Esophagus muscularis mucosa (tissue), 3 donors: ENCODE data around the gene ACP5.

Experiments
- CTCF ChIP-seq, 3 experiments: fragments of 200-600 bp in 2 of 3; fragments of 450-650 bp in 1 of 3; sonication (generic) in 2 of 3; IDR thresholded peaks; one replicate each; pipeline ENCODE4 v1.5.1; 2017 to 2019; ENCODE audit warnings: antibody characterized with exemption in 3 of 3, mild to moderate bottlenecking in 2 of 3, moderate library complexity in 1 of 3
- POLR2A ChIP-seq: fragments of 450-650 bp; IDR thresholded peaks from one replicate; pipeline ENCODE4 v1.6.1; 2017; ENCODE audit warnings: antibody characterized with exemption, moderate library complexity, mild to moderate bottlenecking, low read depth
- POLR2AphosphoS5 ChIP-seq, 2 donors: sonication (generic); formaldehyde crosslinking; IDR thresholded peaks; one replicate each; pipeline ENCODE4 v1.6.1; 2017; ENCODE audit warnings: antibody characterized with exemption in 2 of 2

- TF ChIP-seq CTCF (IDR thresholded peaks at IDR 0.05) (no peak), POLR2AphosphoS5 (IDR thresholded peaks at IDR 0.05) (no peak), POLR2A (no peak)
Observed at GRCh38 chr19:11534948-11535347, 42.5 kb downstream of the ACP5 start.
